ENCODE measurements around the gene C1orf35.
A peak's percentile ranks its signal among the peaks of the same experiment; 100 is the strongest.

C1orf35 gene

DNA sequence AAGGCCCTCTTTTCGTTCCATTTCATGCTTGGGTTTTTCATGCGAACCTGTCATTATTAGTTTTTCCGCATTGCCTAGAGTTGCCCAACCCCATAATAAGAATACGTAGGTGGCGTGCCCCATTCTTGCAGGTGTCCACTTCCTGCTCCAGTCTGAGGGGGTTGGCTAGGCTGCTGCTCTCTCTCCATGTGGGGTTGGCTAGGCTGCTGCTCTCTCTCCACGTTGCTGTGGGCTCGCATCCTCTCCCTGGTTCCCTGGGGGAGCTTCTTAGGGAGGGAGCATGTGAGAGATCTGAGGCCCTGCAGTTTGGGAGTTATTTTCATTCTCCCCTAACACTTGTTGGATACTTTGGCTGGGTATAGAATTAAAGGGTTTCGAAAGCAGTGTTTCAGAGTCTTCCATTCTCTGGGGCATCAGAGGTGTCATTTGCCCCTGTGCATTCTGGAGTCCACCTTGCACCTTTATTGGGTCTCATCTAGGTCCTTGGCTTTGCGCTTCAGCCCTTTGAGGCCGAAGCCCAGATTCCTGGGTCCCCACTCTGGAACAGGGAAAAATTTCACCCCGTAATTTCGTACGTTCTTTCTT is 8.6 kb downstream of the C1orf35 start:
- DNase-seq (ENCODE audit: low read depth in 2 of 2) = no peak

DNA sequence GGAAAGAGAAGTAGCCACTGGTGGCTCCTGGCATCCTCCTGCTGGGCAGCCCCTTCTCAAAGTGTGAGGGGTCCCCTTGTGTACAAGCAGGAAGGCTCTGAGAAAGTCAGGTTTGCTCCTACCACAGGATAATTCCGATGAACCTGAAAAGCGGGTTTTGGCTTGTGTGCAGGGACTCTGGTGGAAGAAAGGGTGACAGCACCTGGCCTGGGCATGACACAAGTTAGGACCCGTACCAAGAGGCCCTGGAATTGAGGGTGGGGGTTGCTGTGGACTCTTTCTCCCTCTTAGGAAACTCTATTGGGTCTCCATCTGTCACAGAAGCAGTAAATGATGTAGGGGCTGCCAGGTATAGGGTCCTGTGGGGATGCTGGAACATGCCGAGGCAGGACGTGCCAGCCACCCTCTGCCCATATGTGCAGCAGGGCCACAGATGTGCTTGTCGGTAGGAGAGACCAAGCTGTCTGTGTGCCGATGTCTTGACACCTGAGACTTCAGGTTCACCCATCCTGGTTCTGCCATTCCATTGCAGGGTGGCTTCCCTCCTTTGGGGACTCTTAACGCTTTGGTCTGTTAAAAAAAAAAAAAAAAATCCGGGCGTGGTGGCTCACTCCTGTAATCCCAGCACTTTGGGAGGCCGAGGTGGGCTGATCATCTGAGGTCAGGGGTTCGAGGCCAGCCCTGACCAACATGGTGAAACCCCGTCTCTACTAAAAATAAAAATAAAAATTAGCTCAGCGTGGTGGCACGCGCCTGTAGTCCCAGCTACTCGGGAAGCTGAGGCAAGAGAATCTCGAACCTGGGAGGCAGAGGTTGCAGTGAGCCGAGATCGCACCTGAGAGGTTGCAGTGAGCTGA is 9.8 kb downstream of the C1orf35 start:
- no peak for DNase-seq (ENCODE audit: low read depth in 2 of 2)

DNA sequence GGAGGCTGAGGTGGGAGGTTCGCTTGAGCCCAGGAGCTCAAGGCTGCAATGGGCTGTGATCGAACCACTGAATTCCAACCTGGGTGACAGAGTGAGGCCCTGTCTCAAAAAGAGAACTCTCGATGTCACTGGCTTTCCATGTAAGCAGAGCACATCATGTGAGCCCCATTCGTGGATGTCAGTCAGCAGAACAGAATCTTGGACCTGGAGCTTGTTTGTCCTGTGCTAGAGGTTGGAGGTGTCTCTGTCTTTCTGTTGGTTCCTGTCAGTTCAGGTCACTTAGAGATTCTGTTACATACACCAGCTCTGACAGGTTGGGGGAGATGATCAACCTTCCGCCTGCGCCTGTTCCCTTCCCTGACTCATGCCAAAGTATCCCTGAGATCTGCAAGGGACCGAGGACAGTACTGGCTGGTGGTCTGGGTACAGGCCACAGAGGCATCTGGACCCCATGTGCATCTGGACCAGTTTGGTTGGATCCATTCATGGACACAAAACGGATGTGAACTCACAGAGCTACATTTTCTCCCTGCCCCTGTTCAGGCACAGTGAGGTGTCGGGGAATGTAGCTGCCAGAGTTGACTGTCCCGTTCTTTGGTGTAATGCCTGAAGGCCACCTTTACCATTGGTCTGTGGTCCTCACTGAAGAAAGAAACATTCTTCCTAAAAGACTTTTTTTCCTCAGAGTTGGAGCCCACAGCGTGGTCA is 10.6 kb downstream of the C1orf35 start:
- DNase-seq (ENCODE audit: low read depth in 2 of 2) = no peak

DNA sequence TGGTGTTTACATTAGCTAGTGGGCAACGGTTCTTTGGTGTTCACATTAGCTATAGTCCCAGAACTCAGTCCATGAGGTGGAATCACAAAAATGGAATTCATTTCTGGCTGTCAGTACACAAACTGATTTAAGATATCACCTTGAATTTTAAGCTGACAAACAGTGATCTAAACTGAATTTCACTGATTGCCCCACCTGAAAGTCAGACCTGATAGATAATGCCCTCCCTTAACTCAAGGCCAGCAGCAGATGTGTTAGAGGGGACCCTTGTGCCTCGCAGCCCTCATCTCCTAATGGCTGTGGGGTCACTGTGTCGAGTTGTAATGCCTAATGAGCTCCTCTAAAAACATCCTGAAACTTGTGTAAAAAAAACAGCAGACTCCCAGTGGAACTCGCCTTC is 12.0 kb downstream of the C1orf35 start:
- no peak for DNase-seq (ENCODE audit: low read depth in 2 of 2)

DNA sequence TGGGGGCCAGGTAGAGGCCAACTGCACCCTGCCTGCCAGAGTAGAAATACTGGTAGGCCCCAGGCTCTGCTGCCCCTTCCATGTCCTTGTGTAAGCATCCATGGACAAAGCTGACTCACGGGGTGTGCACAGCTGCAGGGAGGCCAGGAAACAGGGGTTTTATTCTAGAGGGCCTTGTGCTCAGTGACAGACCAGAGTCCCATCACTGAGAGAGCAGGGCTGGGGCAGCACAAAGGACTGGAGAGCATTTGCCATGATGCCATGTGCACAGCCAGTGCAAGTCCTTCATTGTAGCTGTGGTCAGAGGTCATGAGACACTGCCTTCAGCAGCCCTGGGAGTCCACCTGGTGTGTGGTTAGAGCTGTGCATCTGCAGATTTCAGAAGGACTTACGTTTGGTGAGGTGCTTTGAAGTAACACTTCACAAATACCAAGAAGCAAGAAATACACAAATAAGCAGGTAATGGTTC is 12.5 kb downstream of the C1orf35 start:
- no peak for DNase-seq (ENCODE audit: low read depth in 2 of 2)

DNA sequence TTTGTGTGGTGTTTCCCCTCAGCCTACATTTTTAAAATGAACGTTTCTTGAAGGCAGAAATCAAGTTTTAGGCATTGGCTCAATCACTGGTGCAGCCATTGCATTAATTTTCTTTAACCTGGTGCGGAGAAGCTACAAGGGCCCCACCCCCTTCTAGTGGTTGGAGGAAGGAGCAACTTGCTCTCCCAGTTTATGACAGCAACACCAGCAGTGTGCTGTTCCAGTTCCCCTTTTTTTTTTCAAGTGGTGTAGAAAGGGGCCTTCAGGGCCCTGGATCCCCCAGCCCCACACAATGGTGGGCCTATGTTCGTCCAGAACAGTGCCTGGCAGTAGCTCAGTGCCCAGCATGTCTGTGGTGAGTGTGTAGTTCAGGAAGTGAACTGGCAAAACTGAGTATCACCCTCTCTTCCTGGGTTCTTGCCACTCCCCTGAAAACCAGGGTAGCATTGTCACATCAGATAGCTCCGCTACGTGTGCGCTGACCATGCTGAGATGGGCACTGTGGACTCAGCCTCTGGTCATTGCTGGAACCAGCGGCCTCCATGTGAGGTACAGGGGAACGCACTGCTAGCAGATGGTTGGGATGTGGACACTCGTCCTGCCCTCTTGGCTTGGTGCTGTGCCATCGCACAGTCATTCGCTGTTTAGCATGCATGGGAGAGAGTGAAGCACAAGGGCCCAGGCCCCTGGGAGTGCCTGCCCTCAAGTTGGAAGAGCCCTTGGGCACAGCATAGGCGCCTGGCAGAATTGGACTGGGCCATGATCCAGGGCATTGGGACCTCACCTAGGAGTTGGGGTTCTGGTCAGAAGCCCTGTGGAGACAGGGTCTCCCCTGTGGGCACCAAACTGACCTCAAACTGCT is 13.4 kb downstream of the C1orf35 start:
- no peak for DNase-seq (ENCODE audit: low read depth in 2 of 2)

DNA sequence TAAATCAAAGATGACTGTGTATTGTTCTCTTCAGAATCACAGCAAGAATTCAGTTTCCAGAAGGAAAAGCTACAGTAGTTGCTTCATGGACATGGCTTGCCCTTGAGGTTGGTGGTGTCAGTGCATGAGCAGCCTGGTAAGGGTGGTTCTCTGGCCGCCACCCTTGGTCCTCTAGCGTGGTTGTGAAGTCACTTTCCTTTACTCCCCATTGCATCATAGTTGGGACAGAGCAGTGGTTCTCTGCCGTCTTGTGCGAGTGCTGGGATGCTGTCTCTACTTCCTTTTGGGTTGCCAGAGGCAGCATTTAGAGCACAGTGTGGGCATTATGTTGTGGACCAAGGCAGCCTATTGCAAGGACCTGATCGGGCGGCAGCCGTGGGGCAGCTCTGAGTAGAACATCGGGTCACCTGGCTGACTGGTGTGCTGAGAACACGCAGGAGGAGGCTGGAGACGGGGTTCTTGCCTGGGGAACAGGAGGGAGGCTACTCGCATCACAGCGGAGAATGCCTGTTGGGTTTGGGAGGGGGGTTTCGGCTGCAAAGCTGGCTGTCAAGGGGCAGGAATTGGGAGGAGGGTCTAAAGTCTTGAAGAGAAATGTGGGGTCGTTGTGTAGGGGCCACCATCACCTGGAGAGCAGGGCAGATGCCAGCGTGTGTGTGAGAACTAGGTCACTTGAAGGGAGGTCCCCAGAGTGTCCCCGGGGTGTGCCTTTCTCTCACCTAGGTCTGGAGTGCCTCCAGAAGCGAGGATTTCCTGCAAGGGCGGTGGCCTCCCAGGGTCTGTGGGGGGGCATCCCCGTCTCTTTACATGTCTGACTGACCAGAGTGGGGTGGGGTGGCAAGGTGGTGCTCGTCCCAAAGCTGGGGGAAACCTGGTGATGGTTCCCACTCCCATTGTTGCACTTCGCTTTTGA is 14.3 kb downstream of the C1orf35 start:
- no peak for DNase-seq (ENCODE audit: low read depth in 2 of 2)

DNA sequence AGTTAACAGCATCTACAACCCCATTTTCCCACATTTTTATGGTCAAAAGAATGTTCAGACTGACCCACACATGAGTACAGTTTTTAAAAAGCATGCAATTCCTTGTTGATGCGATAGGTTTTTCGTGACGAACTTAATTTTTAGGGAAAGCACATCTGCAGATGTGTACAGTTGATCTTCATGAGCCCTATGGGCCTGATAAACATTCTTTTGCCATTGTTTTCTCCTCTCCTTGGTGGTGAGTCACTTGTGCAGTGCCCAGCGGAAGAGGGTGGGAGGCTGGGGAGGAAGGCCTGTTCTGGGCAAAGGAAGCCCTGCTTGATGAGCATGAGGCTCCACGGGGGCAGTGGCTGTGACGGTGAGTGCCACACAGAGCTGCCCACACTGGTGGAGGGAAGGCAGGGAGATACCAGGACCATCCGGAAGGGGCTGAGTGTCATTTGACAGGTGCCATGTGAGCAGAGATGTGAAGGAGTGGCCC is 15.3 kb downstream of the C1orf35 start:
- DNase-seq (ENCODE audit: low read depth in 2 of 2) = no peak

DNA sequence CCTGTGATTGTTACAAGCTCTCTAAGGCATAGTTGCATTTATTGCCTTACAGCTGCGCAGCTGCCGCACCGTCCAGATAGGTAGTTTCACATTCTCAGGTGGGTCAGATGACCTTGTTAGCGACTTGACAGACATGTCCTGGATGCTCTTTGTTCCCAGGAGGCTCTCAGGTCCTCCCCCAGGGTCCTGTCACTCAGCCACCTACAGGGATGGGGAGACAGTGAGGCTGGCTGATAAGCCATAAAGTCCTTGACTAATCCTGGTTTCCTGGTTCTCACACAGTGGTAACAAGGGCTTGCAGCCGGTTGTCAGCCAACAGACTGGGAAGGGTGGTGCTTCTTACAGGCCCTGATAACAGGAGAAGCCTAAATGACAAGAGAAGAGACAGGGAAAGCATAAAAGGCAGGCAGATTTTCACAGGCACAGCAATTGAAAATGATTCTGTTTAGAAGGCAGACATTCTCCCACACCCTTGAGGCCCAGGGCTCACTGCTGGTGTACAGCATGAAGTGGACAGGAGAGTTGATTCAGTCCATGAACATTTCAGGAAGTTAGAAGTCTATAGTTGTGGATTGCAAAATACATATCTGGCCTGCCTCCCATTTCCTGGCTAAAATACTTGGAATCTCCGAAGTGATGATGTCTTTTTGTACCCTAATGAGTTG is 17.7 kb downstream of the C1orf35 start:
- no peak for DNase-seq (ENCODE audit: low read depth in 2 of 2)

DNA sequence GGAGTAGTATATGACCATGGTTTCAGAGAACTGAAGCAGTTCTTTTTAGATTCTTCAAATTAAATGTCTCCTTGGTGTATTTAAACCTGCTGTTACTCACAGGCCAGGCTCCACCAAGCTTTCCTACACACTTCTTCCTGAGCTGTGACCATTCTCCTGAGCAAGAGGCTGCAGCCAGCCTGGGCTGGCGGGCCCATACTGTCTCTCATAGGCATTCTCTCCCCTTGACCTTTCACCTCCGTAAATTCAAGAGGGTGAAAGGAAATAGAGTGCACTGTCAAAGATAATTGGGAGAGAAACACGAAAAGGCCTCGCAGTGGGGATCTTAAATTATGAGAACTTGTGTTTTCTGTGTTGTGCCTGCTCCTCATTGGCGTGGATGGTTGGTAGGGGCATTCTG is 18.3 kb downstream of the C1orf35 start:
- DNase-seq (ENCODE audit: low read depth in 2 of 2) = no peak

DNA sequence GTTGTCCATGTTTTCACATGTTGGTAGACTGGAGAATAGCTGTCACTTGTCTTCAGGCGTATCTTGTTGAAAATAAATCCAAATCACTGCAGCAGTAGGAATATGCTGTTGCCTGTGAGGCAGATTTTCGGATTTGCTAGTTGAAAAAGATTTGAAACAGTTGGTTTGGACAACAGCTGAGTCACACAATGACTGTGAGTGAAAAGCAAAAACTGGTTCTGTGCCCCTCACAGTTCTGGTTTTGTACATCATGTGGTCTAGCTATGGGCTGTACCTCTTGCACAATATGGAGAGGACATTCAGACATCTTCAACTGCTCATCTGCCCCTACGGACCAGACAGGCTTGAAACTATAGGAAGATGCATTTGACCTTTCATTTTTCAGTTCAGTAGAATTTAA is 18.8 kb downstream of the C1orf35 start:
- DNase-seq (ENCODE audit: low read depth in 2 of 2) = no peak

DNA sequence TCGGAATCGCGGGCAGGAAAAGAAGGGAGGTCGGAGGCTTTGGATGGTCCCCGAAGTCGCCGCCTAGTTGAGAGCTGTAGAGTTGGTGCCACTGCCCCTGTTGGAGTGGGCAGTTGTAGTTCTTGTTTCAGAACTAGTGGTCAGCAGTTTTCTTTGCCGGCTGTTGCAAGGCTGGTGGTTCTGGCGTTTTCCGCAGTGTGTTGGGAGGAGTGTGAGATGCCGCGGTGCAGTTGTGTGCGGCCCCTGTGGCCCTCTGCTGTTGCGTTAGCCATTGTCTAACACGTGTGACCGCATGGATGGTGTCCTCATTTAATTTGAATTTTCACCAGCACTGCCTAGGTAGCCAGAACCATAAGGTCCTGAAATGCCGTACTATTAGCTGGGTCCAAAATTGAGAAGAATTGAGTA is 19.2 kb downstream of the C1orf35 start:
- DNase-seq (ENCODE audit: low read depth in 2 of 2) = no peak

DNA sequence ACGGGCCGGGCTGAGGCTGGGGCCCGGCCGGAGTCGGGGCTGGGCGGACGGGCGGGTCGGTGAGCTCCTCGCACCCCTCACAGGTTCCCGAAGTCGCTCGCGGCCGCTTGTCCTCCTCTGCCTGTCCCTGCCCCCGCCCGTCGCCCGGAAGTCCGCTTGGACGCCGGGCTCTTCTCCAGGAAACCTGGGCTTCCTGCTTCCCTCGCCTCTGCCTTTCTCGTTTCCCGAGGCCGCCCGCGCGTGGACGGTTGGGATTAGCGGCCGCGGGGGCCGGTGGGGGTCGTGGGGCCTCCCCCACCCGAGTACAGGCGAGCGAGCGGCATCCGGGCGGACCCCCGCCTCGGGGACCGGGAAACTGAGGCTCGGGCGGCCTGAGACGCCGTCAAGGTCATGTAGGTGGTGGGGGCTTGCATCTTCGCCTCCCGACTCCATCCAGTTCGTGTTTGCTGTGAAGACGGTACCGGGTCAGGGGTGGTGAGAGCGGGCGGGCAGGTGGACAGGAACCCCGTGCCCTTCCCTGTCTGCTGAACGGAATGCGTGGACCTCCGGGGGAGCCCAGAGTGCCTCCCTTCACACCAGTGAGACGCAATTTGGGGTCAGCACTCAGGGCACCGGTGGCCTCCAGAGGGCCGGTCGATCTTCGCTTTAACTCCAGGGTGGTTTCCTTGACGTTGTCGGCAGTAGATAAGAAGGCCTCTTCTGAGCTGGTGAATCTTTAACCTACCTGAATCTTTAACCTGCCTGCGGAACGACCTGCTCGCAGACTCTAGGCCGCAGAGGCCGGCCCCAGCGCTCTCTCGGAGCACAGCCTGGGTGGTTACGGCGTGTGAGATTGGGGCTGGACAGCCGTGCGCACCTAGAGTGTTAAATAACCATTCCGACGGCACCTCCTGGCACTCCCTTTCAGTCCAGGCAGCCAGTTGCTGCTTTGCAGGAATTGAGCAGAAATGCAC is 19.9 kb downstream of the C1orf35 start:
- no peak for DNase-seq (ENCODE audit: low read depth in 2 of 2)

DNA sequence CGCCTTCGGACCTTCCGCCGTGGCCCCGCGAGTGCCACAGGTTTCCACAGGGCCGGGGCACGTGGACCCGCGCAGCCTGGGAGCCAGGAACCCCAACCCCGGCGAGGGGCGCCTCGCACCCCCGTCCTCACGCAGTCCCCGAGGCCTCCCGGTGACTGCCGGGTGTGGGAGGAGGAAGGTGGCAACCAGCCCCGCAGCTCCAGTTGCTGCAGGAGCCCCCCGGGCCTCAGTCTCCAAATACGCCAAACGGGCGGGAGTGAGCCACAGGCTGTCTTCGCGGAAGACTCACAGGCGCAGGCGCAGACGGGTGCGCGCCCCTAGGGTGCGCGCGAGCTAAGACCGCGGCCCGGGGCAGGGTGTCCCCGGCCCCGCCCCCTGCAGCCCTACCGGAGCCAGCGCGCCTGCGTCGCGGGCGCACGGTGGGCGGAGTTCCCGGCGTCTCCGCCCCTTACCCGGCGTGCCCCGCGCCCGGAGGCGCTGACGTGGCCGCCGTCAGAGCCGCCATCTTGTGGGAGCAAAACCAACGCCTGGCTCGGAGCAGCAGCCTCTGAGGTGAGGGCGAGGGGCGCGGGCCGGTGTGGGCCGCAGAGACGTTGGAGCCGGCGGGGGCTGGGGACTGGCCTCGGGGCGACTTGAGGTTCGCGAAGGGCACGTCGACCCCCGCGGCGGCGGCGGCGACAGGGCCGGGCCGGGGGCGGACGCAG is 20.8 kb downstream of the C1orf35 start, which contains the start of gene ARF1:
Gene ARF1 (plus strand): TSS at position 495 of the 704 bp plus-strand sequence. CDS start 14,407 bp downstream, outside the sequence.
- DNase-seq (ENCODE audit: low read depth in 2 of 2) = peak; percentile 80 to 92

DNA sequence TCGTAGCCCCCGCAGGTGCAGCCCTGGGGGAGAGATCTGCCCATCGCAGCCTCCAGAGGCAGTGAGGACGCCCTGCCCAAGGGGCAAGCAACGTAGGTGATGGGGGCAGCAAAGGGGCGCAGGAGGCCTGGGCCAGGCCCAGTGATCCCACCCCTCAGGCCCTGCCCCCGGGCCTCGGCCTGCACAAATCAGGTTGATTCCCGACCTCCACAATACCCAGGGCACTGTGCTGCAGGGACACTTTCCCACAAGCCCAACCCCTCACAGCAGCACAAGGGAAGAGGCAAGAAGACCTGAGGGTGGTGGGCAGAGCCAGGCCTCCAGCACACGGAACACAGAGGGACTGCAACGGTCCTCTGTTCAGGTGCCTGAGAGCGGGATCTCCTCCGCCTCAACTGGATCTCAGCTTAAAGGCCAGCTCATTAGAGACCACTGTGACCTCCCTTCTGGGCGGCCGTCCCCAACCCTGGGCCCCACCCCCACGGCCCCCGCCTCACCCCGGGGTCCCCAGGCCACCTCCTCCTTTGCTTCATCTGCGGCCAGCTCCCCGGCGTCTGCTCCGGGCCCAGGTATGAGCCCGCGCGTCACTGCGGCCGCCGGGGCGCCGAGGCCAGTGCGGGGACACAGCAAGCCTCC is 21.4 kb downstream of the C1orf35 start:
- no peak for DNase-seq (ENCODE audit: low read depth in 2 of 2)

DNA sequence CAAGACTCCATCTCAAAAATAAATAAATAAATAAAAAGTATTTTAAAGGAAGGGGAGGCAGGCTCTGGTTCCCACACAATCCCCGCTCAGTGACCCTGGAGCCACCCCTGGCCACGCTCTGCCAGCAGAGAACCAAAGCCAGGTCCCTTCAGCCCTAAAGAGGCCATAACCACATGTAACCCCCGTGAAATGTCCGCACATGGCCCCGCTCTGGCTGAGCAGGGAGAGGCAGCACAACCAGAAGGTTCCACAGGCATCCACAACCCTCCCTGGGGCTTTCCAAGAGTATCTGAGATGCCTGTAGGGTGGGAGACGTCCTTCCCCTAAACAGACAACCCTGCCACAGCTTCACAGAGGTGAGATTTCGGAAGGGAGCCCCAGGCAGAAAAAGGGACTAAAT is 22.0 kb downstream of the C1orf35 start:
- no peak for DNase-seq (ENCODE audit: low read depth in 2 of 2)

DNA sequence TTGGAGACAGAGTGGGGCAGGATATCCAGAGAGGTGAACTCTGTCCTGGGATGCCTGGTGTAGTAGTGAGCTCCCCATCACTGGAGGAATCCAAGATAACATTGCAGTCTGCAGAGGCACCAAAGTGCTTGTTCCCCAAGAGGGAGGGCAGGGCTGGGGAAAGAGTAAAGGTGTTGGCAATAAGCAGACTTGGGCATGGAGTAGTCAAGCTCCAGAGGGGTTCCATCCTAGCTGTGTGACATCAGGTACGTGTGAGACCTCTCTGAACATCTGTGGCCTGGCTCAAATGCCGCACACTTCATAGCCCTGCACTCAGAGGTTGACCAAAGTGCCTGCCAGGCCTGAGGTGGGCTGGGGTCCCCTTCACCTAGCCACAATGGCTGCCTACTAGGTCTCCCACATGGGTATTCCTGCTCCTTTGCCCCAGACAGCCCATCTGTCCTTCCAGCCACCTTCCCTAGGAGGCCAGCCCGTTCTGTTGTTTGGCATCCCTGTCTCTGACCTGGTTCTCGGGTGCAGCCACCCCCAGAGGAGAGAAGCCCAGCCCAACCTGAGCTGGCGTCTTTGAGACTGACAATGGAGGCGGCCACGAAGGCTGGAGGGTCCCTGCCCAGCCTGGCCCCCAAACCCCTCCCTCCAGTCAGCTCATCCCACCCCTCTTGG is 23.4 kb downstream of the C1orf35 start:
- DNase-seq (ENCODE audit: low read depth in 2 of 2) = no peak
